GM19351 (cell line): ENCODE data around the gene KCNIP4.

Experiments
- ATAC-seq: cut with Tn5 transposase; IDR thresholded peaks from one replicate; pipeline ENCODE4 v1.9.1; 2021; ENCODE audit warnings: mild to moderate bottlenecking, moderate library complexity; ENCODE audit not compliant: unreplicated experiment

KCNIP4 gene

GRCh38 chr4:21001490-21001889, 947.1 kb downstream of the KCNIP4 start:
- no peak for ATAC-seq

GRCh38 chr4:20997886-20998285, 950.7 kb downstream of the KCNIP4 start:
- ATAC-seq = no peak

- no peak for ATAC-seq
Observed at GRCh38 chr4:20995610-20996009, 953.0 kb downstream of the KCNIP4 start.

GRCh38 chr4:20995015-20995414, 953.6 kb downstream of the KCNIP4 start:
- no peak for ATAC-seq

- ATAC-seq = no peak
Observed at GRCh38 chr4:20992002-20992401, 956.6 kb downstream of the KCNIP4 start.

- no peak for ATAC-seq
Observed at GRCh38 chr4:20987191-20987590, 961.4 kb downstream of the KCNIP4 start.

- no peak for ATAC-seq
Observed at GRCh38 chr4:20984576-20984836, 964.1 kb downstream of the KCNIP4 start.

GRCh38 chr4:20983763-20984575, 964.6 kb downstream of the KCNIP4 start:
- no peak for ATAC-seq

- no peak for ATAC-seq
Observed at GRCh38 chr4:20982544-20982943, 966.0 kb downstream of the KCNIP4 start.

GRCh38 chr4:20960291-20960690, 988.3 kb downstream of the KCNIP4 start:
- no peak for ATAC-seq

GRCh38 chr4:20954541-20954940, 994.0 kb downstream of the KCNIP4 start:
- ATAC-seq = no peak

GRCh38 chr4:20944961-20945360, 1003.6 kb downstream of the KCNIP4 start:
- ATAC-seq = no peak

- ATAC-seq = no peak
Observed at GRCh38 chr4:20944451-20944850, 1004.1 kb downstream of the KCNIP4 start.

GRCh38 chr4:20938204-20938603, 1010.4 kb downstream of the KCNIP4 start:
- ATAC-seq = no peak

- ATAC-seq = no peak
Observed at GRCh38 chr4:20926529-20926928, 1022.0 kb downstream of the KCNIP4 start.

GRCh38 chr4:20925176-20925575, 1023.4 kb downstream of the KCNIP4 start:
- ATAC-seq = no peak

GRCh38 chr4:20922962-20923361, 1025.6 kb downstream of the KCNIP4 start:
- ATAC-seq = no peak

- ATAC-seq = no peak
Observed at GRCh38 chr4:20916106-20916505, 1032.5 kb downstream of the KCNIP4 start.

GRCh38 chr4:20904966-20905365, 1043.6 kb downstream of the KCNIP4 start:
- no peak for ATAC-seq

- ATAC-seq = no peak
Observed at GRCh38 chr4:20901851-20902250, 1046.7 kb downstream of the KCNIP4 start.

GRCh38 chr4:20899591-20899990, 1049.0 kb downstream of the KCNIP4 start:
- ATAC-seq = no peak

GRCh38 chr4:20895988-20896387, 1052.6 kb downstream of the KCNIP4 start:
- no peak for ATAC-seq

- ATAC-seq = no peak
Observed at GRCh38 chr4:20895208-20895607, 1053.4 kb downstream of the KCNIP4 start.
